HCEC 1CT (cell line): ENCODE measurements around the gene HCN2.
A peak's percentile ranks its signal among the peaks of the same experiment; 100 is the strongest.

Experiments used
- DNase-seq: peaks from one replicate; pipeline ENCODE4 v3.0.0-alpha.2; 2017

The HCN2 gene

GRCh38 chr19:658916-659839 is 69.5 kb downstream of the HCN2 start:
- no peak for DNase-seq

DNA sequence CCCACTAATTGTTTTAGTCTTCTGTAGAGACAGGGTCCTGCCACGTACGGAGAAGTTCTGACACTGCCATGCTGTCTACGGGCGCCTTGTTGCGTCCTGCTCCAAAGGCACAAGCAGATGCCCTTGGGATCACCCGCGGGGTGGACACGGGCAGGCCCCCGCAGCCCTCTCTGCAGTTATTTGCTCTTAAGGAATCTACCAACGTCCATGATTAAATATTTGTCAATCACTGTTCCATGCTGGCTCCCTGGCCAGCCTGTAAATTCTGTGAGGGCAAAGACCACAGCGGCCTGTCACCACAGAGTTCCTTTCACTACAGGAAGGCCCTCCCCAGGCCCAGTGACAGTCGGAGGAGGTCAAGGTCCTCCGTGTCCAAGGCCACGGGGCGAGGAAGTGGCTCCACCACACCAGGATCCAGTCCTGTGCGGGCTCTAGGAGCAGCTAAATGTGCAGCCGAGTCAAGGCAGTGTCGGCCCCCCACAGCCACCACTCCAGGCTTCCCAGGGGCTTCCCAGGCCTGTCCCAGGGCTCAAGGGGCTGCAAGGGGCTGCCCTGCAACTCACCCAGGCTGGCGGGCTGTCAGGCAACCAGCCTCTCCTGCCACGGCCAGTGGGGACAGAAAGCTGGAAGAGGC is 71.2 kb downstream of the HCN2 start:
- no peak for DNase-seq

- DNase-seq: no peak
Observed at GRCh38 chr19:661427-662196, 71.9 kb downstream of the HCN2 start.

GRCh38 chr19:662207-662961 is 72.7 kb downstream of the HCN2 start:
- no peak for DNase-seq

DNA sequence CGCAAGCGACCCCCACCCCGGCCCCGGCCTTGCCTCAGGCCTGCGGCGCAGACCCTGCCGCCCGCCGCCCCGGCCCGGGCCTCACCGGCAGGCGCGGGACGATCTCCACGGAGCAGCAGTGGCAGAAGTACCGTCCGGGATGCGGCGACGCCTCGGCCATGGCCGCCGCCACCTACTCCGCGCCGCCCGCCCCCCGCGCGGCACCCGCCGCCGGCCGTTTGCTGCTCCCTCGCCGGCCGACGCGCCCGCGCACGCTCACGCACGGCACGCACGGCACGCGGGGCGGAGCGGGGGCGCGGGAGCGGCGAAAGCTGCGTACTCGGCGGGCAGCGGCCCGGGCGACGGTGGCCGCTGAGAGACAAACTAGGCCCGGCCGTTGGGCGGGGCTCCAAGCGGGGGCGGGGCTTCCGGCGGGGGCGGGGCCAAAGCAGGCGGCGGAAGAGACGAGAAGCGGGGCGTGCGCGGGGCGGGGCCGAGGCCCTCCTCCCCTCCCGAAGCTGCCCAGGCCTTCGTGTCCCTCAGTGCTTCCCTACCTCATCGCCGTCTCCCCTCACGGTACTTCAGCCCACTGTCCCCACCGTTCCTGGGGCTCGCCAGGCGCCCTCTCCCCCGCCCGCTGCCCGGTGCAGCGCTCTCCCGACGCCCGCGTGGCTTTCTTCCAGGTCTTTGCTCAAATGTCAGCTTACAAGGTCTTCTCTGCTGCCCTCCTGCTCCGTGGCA is 73.4 kb downstream of the HCN2 start, which contains the start of gene RNF126:
Gene RNF126, minus strand, starts transcription at position 253 of the 720 bp plus-strand sequence. Its CDS starts 93 bp downstream, at position 160.
- DNase-seq: peak; percentile 90

- DNase-seq: no peak
Observed at GRCh38 chr19:663682-664117, 74.0 kb downstream of the HCN2 start.

DNA sequence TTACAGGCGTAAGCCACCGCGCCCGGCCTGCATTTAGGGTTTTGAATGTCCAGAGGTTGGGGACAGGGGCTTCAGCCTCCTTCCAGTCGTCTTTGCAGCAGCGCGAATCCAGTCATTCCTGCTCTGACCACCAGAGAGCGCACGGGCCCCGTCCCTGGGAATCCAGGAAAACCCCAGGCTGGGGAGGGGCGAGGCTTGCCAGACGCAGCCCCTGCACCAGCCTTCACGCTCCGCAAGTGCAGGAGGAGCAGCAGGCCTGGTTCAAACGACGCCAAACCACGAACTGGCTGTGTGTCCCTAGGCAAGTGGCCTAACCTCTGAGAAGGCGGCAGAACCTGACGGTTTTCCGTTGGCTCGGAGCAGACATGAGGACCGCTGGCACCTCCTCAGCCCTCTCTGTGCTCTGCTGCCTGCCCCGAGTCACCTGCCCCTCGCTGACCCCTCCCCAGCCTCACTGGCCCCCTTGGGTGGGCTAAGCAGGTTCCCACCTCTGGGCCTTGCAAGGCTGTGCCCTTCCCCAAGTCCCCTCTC is 75.3 kb downstream of the HCN2 start:
- DNase-seq: peak; percentile 38
